ENCODE measurements around the gene GNG7. TPM values are rescaled to one million over a fixed set of nuclear protein-coding genes. Genes with fewer than 3 reads are reported as not detected.
A peak's percentile ranks its signal among the peaks of the same experiment; 100 is the strongest.

GNG7 gene
- polyA plus RNA-seq, 1 of the 3 experiments (the other 2 are of a cell fraction): 2.2 TPM

- 66% methylated on average over 5 of the region's 5 CpGs for WGBS (ENCODE audit: low lambda C conversion rate)
- no peak overlapping the region for H3K27ac ChIP-seq (ENCODE audit: low read depth in 2 of 2, low read length in 1 of 2)
- TF ChIP-seq EZH2phosphoT487 (IDR thresholded peaks at IDR 0.05; ENCODE audit: borderline replicate concordance, low read depth): no peak
- no peak for TF ChIP-seq ELF1 (IDR thresholded peaks at IDR 0.05)
- no peak for TF ChIP-seq PBX3 (IDR thresholded peaks at IDR 0.05)
- no peak for TF ChIP-seq TAF1 (IDR thresholded peaks at IDR 0.05; ENCODE audit: borderline replicate concordance, low read depth, low read length)
- TF ChIP-seq MEF2A (IDR thresholded peaks at IDR 0.05; ENCODE audit: borderline replicate concordance, low read depth): no peak
- TF ChIP-seq SIN3A (IDR thresholded peaks at IDR 0.05; ENCODE audit: borderline replicate concordance, low read depth, low read length): no peak
- TF ChIP-seq RFX5 (IDR thresholded peaks at IDR 0.05; ENCODE audit: low read length): no peak
- TF ChIP-seq, protein P1, sequence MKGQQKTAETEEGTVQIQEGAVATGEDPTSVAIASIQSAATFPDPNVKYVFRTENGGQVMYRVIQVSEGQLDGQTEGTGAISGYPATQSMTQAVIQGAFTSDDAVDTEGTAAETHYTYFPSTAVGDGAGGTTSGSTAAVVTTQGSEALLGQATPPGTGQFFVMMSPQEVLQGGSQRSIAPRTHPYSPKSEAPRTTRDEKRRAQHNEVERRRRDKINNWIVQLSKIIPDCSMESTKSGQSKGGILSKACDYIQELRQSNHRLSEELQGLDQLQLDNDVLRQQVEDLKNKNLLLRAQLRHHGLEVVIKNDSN (IDR thresholded peaks at IDR 0.05; ENCODE audit: borderline replicate concordance, low read depth): no peak
- TF ChIP-seq USF2 (IDR thresholded peaks at IDR 0.05; ENCODE audit: borderline replicate concordance, low read depth, low read length): no peak
- TF ChIP-seq GABPA (IDR thresholded peaks at IDR 0.05; ENCODE audit: low read depth): no peak
- no peak for TF ChIP-seq CHD2 (IDR thresholded peaks at IDR 0.05; ENCODE audit: low read length, partially characterized antibody)
- TF ChIP-seq YY1 (IDR thresholded peaks at IDR 0.05; ENCODE audit: low read depth): no peak
- no peak for TF ChIP-seq RAD21 (IDR thresholded peaks at IDR 0.05; ENCODE audit: low read length)
- TF ChIP-seq RXRA (IDR thresholded peaks at IDR 0.05; ENCODE audit: borderline replicate concordance, low read depth): no peak
- no peak for TF ChIP-seq JUND (IDR thresholded peaks at IDR 0.05)
- TF ChIP-seq EP300 (IDR thresholded peaks at IDR 0.05; ENCODE audit: borderline replicate concordance in 1 of 2, low read depth in 1 of 2, low read length in 1 of 2): no peak
- TF ChIP-seq RCOR1 (IDR thresholded peaks at IDR 0.05; ENCODE audit: low read length): no peak
- H3K36me3 ChIP-seq (replicated peaks in 1 of 2; ENCODE audit: control insufficient read depth in 1 of 2, insufficient read depth in 2 of 2, low read length in 1 of 2): no peaks in the 10 kb centered on the region
- H3K4me2 ChIP-seq: peak overlapping the region; percentile 29; the same call in 1 of the 2 replicates
- H3K9me2 ChIP-seq: no peaks in the 10 kb centered on the region
- H3K4me1 ChIP-seq (ENCODE audit: control insufficient read depth in 1 of 2, insufficient read depth in 2 of 2, low read depth in 1 of 2, low read length in 1 of 2): peaks cover 0 to 5% of the 10 kb centered on the region in 2 experiments; a peak in 1 of 4 replicates
- no peaks in the 10 kb centered on the region for H4K20me1 ChIP-seq (ENCODE audit: insufficient read depth)
- CTCF ChIA-PET: interaction anchor here (1.7 to 3.5 kb wide), 3 partner anchors 50 to 66 kb away, joined by 4 to 14 read pairs (median 6); no protein-coding TSS in a partner anchor
- DNase-seq: no peak
- no peaks in the 10 kb centered on the region; the same call in 1 of the 2 replicates for H3K27me3 ChIP-seq (ENCODE audit: insufficient read depth)
- no peaks in the 10 kb centered on the region for H3K79me2 ChIP-seq (ENCODE audit: insufficient read depth)
- H3K9ac ChIP-seq: no peak overlapping the region
- POLR2A ChIA-PET: no interaction called here
- no peaks in the 10 kb centered on the region for H3K9me3 ChIP-seq
- H2AFZ ChIP-seq (ENCODE audit: low read depth): no peak overlapping the region
- no peaks in the 10 kb centered on the region for H3F3A ChIP-seq (replicated peaks; ENCODE audit: insufficient read depth)
- H3K4me3 ChIP-seq (ENCODE audit: low read depth in 2 of 2, low read length in 1 of 2): peak overlapping the region in 1 of 2 experiments; percentile 45; a peak in 2 of 4 replicates
These were observed 563 bp upstream of the GNG7 start for GRCh38 chr19:2703077-2703437.
